ENCODE results near the gene CNOT2.

The CNOT2 gene

DNA sequence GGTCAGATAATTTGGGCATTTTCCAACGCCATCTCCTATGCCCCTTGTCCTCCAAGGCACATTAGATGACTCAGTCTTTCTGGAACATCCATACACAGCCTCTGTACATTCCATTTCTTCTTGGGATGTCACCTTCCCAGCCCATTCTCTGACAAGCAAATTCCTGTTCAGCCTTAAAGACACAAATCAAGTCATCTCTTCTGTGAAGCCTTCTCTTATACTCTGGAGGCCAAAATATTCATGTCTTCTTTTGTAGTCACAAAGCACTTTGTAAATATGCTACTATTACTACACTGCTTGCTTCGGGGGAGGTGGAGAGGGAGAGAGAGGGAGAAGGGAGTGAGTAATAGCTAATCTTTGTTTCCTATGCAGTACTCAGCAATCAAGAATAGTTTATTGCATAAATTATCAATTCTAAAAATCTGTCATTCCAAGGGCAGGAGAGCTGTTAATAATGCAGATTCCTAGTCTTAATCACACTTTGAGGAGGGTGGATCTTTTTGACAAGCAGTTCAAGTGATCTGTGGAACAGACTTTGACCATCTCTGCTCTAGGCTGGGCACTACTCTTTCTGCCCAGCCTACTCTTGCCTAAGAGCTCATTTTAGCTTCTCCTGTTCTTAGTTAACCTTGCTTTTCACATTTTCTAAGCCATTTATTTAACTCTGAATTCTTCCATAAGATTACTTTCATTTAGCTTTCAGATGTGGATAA is 150.7 kb downstream of the CNOT2 start:
- no peak overlapping the region for H3K27ac ChIP-seq (ENCODE audit: low read length)
- no peaks in the 10 kb centered on the region for H3K27me3 ChIP-seq (ENCODE audit: low read depth, low read length)
- no peaks in the 10 kb centered on the region for H3K4me1 ChIP-seq (ENCODE audit: control insufficient read depth in 1 of 2, insufficient read depth in 2 of 2, low read length in 2 of 2)
- H3K4me3 ChIP-seq (ENCODE audit: low read depth in 1 of 2, low read length in 2 of 2) = no peak overlapping the region
- H3K36me3 ChIP-seq (ENCODE audit: control insufficient read depth in 1 of 2, insufficient read depth in 2 of 2, low read length in 2 of 2) = no peaks in the 10 kb centered on the region
- peaks cover 4 to 5% of the 10 kb centered on the region in 2 donors for H3K9me3 ChIP-seq (ENCODE audit: control insufficient read depth in 1 of 2, low read length in 2 of 2)

DNA sequence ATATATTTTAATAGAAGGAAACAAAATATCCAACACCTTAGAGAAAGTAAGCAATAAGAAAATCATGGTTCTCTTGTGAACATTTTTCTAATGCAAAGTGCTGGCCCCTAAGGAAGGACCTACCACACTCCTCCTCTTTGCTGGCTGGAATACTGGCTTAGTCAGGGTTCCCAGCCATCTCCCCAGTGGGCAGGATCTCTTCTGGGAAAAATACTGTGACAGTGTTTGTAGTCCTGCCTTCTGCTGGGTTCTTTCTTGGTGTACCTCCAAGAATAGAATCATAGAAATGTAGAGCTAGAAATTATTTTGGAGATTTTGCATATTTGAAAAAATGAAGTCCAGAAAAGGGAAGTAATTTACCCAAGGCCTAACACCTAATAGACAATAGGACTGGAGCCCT is 154.8 kb downstream of the CNOT2 start:
- Histone ChIP-seq H3K9me3 (ENCODE audit: control insufficient read depth in 1 of 2, low read length in 2 of 2) (no peaks in the 10 kb centered on the region), H3K4me1 (ENCODE audit: control insufficient read depth in 1 of 2, insufficient read depth in 2 of 2, low read length in 2 of 2) (no peaks in the 10 kb centered on the region), H3K27ac (ENCODE audit: low read length) (no peak overlapping the region), H3K4me3 (ENCODE audit: low read depth in 1 of 2, low read length in 2 of 2) (no peak overlapping the region), H3K27me3 (ENCODE audit: low read depth, low read length) (no peaks in the 10 kb centered on the region), H3K36me3 (ENCODE audit: control insufficient read depth in 1 of 2, insufficient read depth in 2 of 2, low read length in 2 of 2) (peaks cover 0 to 7% of the 10 kb centered on the region in 2 donors)

DNA sequence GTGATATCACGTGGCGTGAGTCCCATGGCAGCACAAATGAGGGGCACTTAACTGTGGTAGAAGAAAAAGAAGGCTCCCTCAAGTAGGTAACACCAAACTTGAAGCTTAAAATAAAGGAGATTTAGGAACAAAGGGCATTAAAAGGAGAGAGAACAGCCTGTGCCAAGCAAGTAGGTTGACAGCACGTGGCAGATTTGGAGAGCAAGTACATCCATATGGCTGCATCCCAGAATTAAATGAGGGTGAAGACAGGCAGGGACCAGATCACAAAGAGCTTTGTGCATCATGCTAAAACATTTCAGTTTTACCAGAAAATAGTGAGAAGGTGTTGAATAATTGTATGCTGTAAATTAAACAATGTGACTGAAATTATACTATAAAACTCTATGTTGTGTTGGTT is 155.6 kb downstream of the CNOT2 start:
- Histone ChIP-seq H3K27me3 (ENCODE audit: low read depth, low read length) (no peaks in the 10 kb centered on the region), H3K36me3 (ENCODE audit: control insufficient read depth in 1 of 2, insufficient read depth in 2 of 2, low read length in 2 of 2) (peaks cover 0 to 7% of the 10 kb centered on the region in 2 donors), H3K4me3 (ENCODE audit: low read depth in 1 of 2, low read length in 2 of 2) (no peak overlapping the region), H3K4me1 (ENCODE audit: control insufficient read depth in 1 of 2, insufficient read depth in 2 of 2, low read length in 2 of 2) (no peaks in the 10 kb centered on the region), H3K27ac (ENCODE audit: low read length) (no peak overlapping the region), H3K9me3 (ENCODE audit: control insufficient read depth in 1 of 2, low read length in 2 of 2) (no peaks in the 10 kb centered on the region)

DNA sequence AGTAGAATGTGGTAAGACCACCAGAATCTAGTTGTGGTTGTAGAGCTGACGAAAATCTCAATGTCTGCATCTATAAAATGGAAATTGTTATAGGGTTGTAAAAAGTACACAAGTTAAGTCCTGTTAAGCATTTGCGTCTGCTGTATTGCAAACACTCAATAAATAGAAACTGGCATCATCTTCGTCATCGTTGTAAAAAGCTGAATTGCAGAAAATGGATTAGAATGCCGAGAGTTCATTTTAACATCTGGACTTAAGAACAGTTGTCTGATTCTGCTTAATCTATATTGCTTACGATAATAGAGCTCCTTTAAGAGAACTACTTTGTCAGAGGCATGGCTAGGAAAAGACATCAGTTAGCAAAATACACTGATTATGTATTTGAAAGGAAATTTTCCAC is 156.1 kb downstream of the CNOT2 start:
- Histone ChIP-seq H3K27ac (ENCODE audit: low read length) (no peak overlapping the region), H3K27me3 (ENCODE audit: low read depth, low read length) (no peaks in the 10 kb centered on the region), H3K9me3 (ENCODE audit: control insufficient read depth in 1 of 2, low read length in 2 of 2) (no peaks in the 10 kb centered on the region), H3K4me3 (ENCODE audit: low read depth in 1 of 2, low read length in 2 of 2) (no peak overlapping the region), H3K36me3 (ENCODE audit: control insufficient read depth in 1 of 2, insufficient read depth in 2 of 2, low read length in 2 of 2) (peaks cover 0 to 7% of the 10 kb centered on the region in 2 donors), H3K4me1 (ENCODE audit: control insufficient read depth in 1 of 2, insufficient read depth in 2 of 2, low read length in 2 of 2) (no peaks in the 10 kb centered on the region)

DNA sequence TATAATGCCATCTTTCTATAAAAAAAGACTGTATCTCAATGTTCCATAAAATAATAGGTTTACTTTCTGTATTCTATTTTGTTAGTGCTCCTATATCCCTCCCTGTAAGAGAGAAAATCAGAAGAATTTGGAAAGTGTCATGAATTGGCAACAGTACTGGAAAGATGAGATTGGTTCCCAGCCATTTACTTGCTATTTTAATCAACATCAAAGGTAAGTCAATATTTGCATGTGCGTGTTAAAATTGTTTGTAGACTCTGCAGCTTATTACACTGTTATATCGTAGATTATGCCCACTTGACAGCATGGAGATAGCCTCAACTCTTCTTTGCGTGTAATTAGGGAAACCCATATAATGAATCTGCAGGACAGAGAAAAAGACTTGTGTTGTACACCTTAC is 156.9 kb downstream of the CNOT2 start:
- H3K4me3 ChIP-seq (ENCODE audit: low read depth in 1 of 2, low read length in 2 of 2) = no peak overlapping the region
- no peak overlapping the region for H3K27ac ChIP-seq (ENCODE audit: low read length)
- H3K36me3 ChIP-seq (ENCODE audit: control insufficient read depth in 1 of 2, insufficient read depth in 2 of 2, low read length in 2 of 2) = peaks cover 0 to 7% of the 10 kb centered on the region in 2 donors
- H3K4me1 ChIP-seq (ENCODE audit: control insufficient read depth in 1 of 2, insufficient read depth in 2 of 2, low read length in 2 of 2) = no peaks in the 10 kb centered on the region
- H3K9me3 ChIP-seq (ENCODE audit: control insufficient read depth in 1 of 2, low read length in 2 of 2) = no peaks in the 10 kb centered on the region
- no peaks in the 10 kb centered on the region for H3K27me3 ChIP-seq (ENCODE audit: low read depth, low read length)

DNA sequence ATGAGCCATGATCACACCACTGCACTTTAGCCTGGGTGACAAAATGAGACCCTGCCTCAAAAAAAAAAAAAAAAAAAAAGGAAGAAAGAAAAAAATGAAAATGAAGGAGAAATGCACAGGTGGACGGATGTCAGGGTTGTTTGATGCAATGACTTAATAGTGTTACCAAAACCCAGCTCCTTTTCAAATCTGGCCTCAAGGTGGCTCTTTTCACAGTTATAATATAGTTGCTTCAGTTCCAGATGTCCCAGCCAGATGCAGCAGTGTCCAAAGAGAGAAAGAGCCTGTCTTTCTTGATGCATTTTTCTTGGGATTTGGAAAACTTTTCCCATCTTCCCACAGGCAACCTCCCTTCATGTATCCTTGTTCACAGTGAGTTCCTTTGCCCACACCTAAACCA is 159.4 kb downstream of the CNOT2 start:
- no peak overlapping the region for H3K27ac ChIP-seq (ENCODE audit: low read length)
- H3K36me3 ChIP-seq (ENCODE audit: control insufficient read depth in 1 of 2, insufficient read depth in 2 of 2, low read length in 2 of 2) = peaks cover 0 to 7% of the 10 kb centered on the region in 2 donors
- H3K9me3 ChIP-seq (ENCODE audit: control insufficient read depth in 1 of 2, low read length in 2 of 2) = no peaks in the 10 kb centered on the region
- H3K4me3 ChIP-seq (ENCODE audit: low read depth in 1 of 2, low read length in 2 of 2) = no peak overlapping the region
- no peaks in the 10 kb centered on the region for H3K27me3 ChIP-seq (ENCODE audit: low read depth, low read length)
- H3K4me1 ChIP-seq (ENCODE audit: control insufficient read depth in 1 of 2, insufficient read depth in 2 of 2, low read length in 2 of 2) = no peaks in the 10 kb centered on the region

DNA sequence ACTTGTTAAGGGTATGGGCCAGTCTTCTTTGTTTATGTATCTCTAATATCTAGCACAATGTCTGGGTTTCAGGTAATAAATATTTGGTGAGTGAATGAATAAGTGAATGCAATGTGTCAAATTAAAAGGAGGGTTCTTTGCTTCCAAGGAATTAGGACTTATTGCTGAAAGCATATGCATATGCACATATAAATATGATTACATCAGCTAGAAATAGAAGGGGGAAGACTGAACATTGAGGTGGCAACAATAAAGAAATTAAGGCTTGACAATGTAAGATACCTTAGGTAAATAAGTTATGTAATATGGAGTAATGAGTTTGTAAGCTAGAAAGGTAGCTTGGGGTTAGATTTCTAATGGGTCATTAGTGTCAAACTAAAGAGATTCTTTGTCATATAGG is 160.6 kb downstream of the CNOT2 start:
- Histone ChIP-seq H3K27me3 (ENCODE audit: low read depth, low read length) (no peaks in the 10 kb centered on the region), H3K27ac (ENCODE audit: low read length) (no peak overlapping the region), H3K4me3 (ENCODE audit: low read depth in 1 of 2, low read length in 2 of 2) (no peak overlapping the region), H3K4me1 (ENCODE audit: control insufficient read depth in 1 of 2, insufficient read depth in 2 of 2, low read length in 2 of 2) (no peaks in the 10 kb centered on the region), H3K9me3 (ENCODE audit: control insufficient read depth in 1 of 2, low read length in 2 of 2) (no peaks in the 10 kb centered on the region), H3K36me3 (ENCODE audit: control insufficient read depth in 1 of 2, insufficient read depth in 2 of 2, low read length in 2 of 2) (peaks cover 0 to 7% of the 10 kb centered on the region in 2 donors)
